Fibroblast of skin of right biceps (primary cell): Measurements from ENCODE around the gene MUC2.

Experiments used
- DNase-seq: peaks from one replicate; pipeline ENCODE4 v3.0.0-alpha.2; 2013

The MUC2 gene

DNA sequence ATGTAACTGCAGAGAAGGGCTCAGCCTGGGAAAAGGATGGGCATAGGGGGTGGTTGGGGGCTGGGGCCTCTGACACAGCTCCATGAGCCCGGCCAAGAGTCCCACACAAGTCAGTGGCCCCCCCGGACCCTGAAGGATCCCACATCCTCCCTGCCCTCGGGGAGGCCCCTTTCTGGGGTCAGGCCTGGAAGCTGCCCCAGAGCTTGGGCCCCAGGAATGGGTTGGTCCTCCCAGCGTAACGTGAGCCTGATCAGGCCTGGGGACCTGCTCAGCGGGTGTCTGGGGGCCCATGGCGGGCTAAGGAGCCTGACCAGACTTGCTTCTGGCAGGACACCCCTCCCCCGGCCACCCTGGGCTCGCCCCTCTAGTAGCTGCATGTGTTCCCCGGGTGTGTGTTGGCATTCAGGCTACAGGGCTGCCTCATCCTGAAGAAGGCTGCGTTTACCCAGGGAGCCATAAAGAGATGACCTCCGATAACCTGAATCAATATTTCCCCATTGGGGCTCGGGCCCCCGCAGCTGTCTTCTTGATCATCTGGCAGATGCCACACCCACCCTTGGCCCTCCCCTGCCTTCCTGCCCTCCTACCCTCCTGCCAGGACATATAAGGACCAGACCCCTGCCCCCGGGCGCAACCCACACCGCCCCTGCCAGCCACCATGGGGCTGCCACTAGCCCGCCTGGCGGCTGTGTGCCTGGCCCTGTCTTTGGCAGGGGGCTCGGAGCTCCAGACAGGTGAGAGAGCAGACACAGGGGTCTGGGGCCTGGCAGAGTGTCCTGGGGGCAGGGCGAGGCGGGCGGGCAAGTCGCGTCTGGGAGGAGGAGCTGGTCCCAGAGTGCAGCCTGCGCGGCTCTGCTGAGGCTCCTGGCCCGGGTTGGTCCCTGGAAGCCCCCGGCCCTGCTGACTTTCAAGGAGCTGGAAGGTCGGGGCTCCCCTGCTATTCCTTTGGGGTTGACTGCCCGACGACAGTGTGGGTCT, at the start of gene MUC2:
MUC2 (plus strand) TSS at position 631 of the 978 bp plus-strand sequence.
- DNase-seq: no peak

DNA sequence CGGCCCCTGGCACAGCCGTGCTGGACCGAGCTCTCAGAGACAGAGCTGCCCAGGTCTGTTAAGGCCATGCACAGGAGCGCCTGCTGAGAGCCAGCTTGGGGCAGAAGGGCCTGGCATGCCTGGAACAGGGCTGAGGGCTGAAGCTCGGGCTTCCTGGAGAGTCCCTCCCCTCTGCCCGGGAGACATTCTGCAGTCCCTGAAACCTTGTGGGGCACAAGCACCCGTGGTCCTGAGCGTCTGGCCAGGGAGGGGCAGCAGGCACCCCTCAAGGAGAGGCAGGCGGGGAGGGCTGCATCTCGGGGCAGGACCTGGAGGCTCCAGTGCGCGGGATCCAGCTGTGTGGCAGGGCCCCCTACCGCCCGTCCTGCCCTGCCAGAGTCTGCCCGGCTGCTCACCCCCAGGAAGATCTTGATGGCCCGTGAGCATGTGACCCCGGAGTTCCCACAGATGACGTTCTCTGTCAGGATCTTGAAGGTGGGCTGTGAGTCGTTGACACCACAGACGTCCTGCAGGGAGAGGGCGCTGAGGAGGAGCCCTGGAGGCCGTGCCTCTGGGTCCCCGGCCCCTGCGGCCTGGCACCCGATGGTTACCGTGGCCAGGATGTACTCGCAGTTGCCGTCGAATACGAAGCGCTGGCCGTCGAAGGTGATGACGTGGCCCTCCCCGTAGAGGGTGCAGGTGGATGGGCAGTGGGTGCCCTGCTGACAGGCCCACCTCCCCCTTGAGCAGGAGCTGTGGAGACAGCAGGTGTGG, 49.1 kb upstream of the MUC2 start:
- no peak for DNase-seq

DNA sequence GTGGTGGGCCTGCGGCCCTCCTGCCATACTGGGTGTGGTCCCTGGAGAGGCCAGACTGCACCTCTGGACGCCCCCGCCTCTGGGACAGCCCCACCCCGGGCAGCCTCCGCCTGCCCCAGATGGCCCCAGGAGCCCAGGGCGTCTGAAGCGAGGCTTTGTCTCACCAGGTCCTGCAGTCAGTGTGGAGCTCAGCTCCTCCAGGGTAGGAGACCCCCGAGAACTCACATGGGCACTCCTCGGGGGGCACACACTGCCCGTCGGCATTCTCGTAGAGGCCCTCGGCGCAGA, 48.6 kb upstream of the MUC2 start:
- no peak for DNase-seq

DNA sequence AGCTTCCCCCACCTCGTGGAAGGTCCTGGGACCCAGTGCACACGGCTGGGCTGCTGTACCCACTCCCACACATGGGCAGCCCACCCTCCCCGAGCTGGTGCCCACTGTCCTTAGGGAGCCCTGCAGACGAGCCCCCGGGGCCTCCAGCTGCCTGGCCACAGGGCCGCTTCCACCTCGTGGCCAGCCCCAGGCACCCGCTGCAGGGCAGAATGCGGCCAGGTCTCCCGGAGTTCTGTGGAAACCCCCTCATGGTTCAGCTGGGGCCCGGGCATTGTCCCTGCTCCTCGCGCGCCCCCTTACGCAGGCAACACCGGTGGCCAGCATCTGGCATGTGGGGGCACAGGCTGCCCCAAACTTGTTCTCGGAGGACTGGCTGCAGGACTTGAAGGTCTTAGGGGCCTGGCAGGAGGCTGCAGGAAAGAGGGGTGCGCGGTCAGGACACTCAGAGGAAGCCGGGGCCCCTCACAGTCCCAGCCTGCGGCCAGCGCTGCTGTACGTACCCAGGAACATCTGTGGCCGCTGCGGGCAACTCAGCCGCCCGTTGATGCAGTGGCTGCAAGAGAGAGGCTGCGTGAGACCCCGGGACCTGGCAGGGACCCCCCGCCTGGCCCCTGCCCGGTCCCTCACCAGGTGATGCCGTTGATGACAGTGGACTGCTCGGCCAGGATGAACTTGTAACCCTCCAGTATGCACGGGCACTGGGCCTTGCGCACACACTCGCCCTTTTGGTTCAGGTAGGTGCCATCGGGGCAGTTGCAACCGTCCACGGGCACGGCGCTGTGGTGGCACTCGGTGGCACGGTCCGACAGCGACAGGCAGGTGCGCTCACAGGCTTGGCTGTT, 47.8 kb upstream of the MUC2 start:
- DNase-seq: no peak

DNA sequence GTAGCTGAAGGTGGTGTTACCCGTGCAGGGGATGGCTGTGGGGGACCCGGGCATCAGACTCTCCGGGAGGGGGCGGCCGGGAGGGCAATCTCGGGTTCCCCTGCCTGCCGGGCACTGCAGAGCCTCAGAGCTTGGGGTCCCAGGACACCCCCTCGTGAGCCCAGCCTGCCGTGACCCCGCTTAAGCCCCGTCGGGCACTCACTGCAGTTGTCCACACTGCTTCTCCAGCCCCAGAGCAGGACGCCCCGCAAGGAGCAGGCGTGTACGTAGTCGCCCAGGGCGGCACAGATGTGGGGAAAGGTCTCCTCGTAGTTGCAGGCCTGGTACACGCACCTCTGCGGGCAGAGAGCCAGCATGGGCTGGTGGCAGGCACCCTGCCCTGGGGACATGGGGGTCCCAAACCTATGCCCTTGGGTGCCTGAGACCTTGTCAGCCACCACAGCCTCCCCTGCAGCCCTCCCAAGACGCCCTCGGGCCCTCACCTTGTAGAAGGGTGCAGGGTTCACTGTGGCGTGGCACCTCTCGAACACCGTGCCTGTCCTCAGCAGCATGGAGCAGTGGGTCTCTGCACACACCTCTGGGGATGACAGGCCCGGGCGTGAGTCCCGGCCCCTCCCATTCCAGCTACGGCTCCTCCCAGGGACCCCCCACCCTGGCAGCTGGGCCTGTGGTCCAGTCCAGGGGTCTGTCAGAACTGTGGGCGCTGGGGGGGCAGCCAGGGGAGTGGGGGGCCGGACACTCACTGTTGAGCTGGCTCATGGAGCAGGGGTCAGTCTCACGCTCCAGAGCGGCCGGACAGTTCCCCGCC, 47.0 kb upstream of the MUC2 start:
- no peak for DNase-seq

DNA sequence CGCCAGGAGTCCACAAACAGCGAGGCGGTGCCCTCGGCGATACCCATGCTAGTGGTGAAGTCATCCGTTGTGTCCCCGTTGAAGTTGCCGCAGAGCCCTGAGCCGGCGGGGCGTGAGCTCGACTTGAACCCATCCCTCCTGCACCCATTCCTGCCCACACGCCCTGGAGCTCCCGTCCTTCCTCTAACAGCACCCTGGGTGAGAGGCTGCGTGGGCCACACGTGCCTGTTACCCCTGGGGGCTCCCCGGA, 46.5 kb upstream of the MUC2 start:
- DNase-seq: no peak

DNA sequence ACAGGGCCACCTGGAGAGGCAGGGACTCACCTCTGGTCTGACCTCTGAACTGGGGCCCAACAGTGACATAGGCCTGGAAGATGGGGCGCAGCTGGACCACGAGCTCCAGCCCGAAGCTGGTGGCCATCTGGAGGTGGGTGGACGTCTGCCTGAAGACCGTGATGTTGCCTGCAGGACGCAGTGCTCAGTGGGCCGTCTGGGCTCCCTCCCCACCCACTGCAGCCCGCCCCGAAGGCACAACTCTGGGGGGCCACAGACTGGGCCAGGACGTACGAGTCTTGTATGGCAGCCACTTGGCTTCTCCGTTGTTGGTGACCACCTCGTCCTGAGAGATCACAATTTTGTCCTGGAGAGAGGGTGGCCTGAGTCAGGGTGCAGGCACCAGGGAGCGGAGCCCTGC, 46.1 kb upstream of the MUC2 start:
- no peak for DNase-seq

DNA sequence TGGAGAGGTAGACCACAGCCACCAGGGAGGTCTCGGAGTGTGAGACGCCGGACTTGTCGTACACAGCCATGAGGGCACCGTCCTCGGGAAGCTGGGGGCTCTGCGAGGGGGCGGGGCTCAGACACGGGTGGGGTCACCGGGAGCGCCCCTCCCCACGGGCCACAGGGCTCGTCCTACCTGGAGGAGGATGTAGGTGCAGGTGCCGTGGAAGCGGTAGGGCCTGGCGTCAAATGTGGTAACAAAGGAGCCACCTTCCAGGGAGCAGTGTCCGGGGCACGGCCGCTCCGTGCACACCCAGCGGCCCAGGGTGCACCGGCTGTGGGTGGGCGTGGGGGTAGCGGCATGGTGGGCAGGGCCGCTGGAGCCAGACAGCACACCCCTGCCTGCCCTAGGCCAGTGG, 45.6 kb upstream of the MUC2 start:
- no peak for DNase-seq

DNA sequence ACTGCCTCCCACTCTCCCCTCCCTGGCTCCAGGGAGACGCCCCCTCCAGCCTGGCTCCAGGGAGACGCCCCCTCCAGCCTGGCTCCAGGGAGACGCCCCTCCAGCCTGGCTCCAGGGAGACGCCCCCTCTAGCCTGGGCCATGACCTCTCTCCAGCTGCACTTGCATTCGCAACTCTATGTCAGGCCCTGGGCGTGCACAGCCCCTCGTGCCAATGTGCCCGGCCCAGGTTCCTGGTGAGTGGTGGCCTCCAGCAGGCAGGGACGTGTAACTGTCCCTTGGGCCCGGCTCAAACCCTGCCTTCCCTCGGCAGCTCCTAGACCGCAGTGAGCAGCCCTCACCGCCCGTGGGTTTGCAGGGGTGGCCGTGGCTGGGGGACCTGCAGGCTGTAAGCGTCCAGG, 45.0 kb upstream of the MUC2 start:
- no peak for DNase-seq

DNA sequence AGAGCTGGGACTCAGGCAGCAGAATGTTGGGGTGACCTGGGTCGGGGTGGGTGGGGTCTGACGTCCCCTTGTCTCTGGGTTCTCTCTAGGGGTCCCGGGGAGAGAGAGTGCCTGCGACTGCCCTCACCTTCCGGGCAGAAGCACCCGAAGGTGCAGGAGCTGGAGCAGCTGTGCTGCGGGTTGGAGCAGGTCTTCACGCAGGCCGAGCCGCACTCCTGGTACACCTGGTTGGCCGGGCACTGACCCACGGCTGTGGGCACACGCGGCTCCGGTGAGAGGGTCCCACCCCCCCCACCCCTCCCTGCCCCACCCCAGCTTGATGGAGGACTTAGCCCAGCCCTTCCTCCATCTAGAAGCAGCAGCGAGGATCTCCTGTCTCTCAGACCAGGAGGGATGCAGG, 44.6 kb upstream of the MUC2 start:
- no peak for DNase-seq

DNA sequence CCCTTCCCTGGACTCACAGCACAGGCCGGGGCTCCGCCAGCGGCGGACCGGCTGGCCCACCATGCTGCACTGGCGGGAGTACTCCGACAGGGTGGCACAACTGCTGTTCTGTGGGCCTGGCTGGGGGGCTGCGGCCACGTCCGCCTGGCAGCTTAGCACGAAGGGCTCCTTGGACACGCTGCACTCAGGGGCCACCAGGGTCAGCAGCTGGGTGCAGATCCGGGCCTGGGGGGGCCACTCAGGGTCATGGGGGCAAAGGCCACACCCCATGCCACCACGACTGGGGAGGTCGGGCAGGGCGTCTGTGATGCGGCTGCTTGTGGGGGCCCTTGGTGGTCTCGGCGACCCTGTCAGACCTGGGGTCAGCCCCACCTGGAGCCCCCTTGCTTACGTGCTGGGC, 44.1 kb upstream of the MUC2 start:
- no peak for DNase-seq

DNA sequence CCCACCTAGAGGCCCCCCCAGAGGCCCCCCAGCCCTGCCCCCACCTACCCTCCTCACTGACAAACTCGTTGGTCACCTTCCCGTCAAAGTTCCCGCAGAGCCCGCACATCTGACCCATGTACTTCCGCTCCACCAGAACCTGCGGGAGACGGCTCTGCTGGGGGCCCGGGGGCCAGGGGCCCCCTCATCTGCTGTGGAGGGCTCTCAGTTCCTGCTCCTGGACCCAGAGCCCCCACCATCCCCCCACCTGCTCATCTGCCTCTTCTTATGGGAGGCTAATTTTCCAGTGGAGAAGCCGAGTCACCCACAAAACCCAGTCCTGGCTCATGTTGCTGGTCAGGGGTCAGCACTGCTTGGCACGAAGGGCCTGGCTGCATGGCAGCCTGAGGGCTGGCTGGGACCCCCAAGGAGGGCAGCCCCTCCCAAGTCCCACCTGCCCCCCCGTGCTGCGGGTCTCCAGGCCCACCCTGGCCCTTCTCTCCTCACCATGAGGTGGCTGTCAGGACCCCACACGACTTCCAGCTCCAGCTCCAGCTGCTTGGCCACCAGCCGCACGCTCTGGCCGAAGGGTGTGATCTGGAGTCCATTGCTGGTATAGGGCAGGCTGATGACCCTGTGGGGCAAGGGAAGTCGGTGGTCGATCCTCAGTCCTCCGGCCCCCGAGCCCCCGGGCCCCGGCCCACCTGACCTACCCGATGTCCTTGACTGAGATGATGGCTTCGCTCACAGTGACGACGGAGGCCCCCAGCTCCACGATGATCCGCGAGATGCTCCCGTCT, 43.4 kb upstream of the MUC2 start:
- no peak for DNase-seq

DNA sequence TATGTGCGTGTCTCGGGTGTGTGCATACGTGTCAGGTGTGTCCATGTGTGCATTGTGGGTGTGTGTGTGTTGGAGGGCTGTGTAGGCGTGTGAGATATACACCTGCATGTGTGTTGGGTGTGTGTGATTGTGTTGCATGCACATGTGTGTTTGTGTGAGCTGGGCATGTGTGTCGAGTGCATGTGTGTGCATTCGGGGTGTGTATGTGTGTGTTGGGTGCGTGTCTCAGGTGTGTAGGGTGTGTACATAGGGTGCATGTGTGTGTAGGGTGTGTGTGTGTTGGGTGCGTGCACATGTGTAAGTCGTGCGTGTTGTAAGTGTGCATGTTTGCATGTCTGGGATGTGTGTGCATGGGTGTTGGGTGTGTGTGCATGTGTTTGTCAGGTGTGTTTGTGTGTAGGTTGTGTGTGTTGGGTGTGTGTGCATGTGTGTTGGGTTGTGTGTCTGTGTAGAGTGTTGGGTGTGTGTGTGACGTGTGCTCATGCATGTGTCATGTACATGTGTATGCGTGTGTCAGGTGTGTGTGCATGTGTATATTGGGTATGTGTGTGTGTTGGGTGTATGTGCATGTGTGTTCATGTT, 42.3 kb upstream of the MUC2 start:
- DNase-seq: no peak

DNA sequence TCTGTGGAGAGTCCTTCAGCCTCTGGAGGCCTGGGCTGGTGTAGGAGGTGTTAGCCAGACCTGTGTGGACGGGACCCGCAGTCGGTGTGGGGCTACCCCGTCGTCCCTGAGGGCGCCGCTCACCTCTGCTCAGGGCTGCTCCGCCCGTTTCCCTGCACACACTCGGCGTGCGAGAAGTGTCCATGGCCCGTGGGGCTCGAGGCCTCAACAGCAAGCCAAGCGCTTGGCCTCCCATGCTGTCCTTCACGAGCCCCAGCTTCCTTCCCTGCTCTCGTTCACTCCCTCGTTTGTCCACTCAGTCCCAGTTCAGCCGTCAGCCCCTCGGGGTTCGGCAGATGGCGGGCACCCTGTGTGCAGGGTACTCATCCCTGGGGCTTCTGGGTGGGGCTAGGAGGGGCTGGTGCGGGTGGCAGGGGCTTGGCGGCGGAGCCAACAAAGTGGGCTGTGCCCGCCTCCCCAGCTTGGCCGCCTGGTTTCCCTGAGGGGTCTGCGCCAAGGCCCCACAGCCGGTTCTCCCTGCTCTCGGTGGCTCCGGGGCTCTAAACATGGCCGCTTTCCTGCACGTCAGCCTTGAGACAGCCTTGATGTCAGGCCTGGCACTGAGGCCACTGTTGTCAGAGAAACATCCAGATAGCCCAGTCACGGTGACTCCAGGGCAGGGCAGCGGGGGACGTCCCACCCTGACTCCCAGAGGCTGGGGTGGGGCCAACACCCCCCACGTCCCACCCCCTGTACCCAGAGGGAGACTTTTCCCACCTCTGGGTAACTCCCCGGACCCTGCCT, 41.5 kb upstream of the MUC2 start:
- no peak for DNase-seq

DNA sequence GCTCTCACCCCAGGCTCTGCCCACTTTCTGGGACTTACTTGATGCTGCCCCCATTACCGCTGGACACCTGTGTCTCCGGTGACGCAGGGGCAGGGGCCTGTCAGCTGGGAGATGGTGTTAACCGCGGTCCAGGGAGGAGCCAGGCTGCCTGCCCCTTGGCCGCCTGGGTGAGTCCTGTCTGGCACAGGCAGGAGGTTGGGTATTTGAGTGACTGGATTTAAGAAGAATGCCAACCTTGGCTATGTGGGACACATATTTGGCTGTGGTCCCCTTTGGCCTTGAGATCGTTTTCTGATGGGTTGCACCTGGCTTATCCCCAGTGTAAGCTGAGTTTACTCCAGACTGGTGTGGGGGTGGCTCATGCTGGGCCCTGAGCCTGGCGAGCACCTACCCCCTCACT, 40.7 kb upstream of the MUC2 start:
- DNase-seq: no peak

DNA sequence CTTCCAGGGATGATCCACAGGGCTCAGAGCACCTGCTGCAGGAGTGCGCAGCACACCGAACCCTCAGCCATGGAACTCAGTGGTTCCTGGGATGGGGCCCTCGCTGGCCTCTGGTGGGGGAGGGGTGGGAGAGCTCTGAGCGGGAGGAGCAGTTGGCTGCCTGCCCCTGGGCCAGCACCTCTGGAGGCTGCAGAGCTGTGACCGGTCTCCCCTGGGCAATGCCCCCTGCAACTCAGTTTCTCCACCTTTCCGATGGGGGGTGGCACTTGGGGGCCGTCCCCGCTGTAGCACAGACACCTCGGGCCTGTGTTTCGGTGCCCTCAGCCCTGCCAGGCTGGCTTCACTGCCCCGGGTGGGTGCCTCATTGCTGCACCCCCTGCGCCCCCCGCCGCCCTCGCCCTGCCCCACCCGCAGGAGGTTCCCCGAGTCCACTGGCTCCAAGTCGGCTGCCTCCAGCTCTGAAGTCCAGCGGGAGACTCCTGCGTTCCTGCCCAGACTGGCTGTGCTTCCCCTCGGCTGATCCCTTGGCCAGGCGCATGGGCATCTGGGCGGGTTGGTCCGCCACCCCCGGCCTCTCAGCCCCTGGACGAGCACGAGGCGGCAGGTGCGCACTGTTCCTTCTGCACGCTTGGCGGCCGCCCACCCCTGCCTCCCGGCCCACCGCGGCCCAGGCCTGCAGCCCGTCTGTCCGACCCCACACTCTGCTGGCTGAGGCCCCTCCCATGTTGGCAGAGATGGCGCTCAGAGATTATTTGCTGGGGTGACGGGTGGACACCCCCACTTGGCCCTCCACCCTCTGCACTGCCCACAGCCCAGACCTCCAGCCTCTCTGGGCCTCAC, 40.0 kb upstream of the MUC2 start:
- no peak for DNase-seq

DNA sequence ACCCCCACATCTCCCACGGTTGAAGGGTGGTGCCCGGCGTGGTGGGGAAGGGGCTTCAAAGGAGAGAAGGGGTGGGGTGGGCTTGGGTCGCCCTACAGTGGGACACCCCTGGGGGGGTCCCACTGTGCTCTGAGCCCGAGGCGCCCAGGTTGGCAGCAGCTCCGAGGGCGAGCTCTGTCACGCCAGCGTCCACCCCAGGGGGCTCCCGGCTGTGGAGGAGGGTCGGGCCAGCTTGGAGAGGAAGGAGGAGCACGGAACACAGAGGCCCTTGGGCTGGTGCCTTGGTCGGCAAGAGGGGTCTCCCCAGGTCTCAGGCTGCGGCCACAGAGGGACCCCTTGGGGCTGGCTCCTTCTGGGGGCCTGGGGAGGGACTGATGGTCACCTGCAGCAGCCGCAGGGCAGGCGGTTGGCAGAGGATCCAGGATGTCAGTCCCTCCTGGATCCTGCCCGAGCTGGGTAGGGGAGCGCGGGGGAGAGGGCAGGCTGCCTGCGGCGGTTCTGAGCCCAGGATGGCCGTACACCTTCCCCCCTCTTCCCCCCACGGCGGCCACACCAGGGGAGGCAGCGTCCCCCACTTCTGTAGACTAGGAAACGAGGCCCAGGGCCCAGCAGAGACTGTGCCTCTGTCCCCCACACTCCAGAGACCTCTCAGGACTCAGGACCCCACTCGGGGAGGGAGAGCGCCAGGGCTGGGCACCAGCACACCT, 38.9 kb upstream of the MUC2 start:
- no peak for DNase-seq

DNA sequence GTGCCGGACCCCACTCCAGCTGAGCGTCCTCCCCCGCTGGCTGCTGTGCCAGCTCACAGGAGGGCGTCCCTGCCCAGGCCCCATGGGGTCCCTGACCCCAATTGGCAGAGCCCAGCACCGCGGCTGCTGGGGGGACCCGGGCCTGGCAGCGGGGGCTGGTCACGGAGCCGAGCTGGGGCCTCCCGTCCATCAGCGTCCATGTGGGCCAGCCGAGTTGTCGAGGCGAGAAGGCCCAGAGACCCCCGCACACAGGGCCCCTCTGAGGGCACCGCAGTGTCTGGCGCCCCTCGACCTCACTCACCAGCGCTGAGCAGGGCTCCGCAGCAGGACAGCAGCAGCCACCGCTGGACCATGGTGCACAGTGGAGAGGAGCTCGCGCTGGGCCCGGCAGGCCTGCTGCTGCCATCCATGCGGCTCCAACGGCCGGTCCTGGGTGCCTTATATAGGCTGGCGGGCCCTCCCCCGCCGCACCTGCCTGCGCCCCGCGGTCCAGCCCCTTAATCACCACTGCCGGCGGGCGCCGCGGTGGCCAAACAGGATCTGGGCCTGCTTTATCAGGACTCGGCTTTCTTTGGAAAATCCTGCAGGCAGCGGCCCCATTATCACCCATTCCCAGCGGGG, 38.3 kb upstream of the MUC2 start, which contains the start of gene MUC6:
MUC6 (minus strand) TSS at position 416 of the 621 bp plus-strand sequence; CDS start at position 353, 63 bp downstream.
- no peak for DNase-seq

DNA sequence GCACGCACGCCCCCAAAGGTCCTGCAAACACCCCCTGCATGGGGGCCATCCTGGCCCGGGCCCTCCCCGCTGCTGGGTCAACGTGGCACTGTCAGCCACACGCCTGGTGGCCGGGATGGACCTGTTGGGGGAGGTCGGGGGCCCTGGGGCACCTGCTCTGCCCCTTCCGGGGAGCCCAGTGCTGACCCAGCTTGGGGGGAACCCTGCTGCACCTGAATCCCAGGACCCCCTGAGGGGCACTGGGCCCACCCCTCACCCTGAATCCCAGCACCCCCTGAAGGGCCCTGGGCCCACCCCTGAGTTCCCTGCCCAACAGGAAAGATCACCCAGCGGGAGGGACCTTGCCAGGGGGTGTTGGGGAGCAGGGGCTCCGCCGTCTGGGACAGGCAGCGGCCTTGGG, 37.7 kb upstream of the MUC2 start:
- DNase-seq: no peak
